CD4-positive, alpha-beta T cell treated with Interleukin-4 for 4 hours (primary cell): ENCODE results near the gene SAG.

Experiments
- DNase-seq: peaks from one replicate; pipeline ENCODE4 v3.0.0-alpha.2; 2020

Gene SAG

GRCh38 chr2:233289648-233290047 lies 18.0 kb upstream of the SAG start:
- DNase-seq = no peak

- DNase-seq = no peak
Measured at GRCh38 chr2:233290051-233290845, 17.4 kb upstream of the SAG start.

- DNase-seq = no peak
Measured at GRCh38 chr2:233295891-233296290, 11.7 kb upstream of the SAG start.

- no peak for DNase-seq
Measured at GRCh38 chr2:233297076-233297475, 10.5 kb upstream of the SAG start.

- DNase-seq = no peak
Measured at GRCh38 chr2:233300401-233300800, 7.2 kb upstream of the SAG start.

- DNase-seq = no peak
Measured at GRCh38 chr2:233301248-233301647, 6.4 kb upstream of the SAG start.

- no peak for DNase-seq
Measured at GRCh38 chr2:233301811-233302210, 5.8 kb upstream of the SAG start.

- no peak for DNase-seq
Measured at GRCh38 chr2:233303252-233303651, 4.4 kb upstream of the SAG start.

GRCh38 chr2:233311241-233311926 lies 3.8 kb downstream of the SAG start:
- no peak for DNase-seq

GRCh38 chr2:233312874-233313273 lies 5.3 kb downstream of the SAG start:
- DNase-seq = no peak

GRCh38 chr2:233314180-233314925 lies 6.7 kb downstream of the SAG start:
- DNase-seq = no peak

- no peak for DNase-seq
Measured at GRCh38 chr2:233317196-233317943, 9.8 kb downstream of the SAG start.

- DNase-seq = no peak
Measured at GRCh38 chr2:233319256-233319655, 11.6 kb downstream of the SAG start.

GRCh38 chr2:233320470-233320869 lies 12.9 kb downstream of the SAG start:
- DNase-seq = no peak

- no peak for DNase-seq
Measured at GRCh38 chr2:233321166-233321565, 13.6 kb downstream of the SAG start.

GRCh38 chr2:233323851-233324250 lies 16.2 kb downstream of the SAG start:
- DNase-seq = no peak

GRCh38 chr2:233325256-233325655 lies 17.6 kb downstream of the SAG start:
- no peak for DNase-seq

- DNase-seq = no peak
Measured at GRCh38 chr2:233325814-233326213, 18.2 kb downstream of the SAG start.

GRCh38 chr2:233326500-233326899 lies 18.9 kb downstream of the SAG start:
- no peak for DNase-seq

GRCh38 chr2:233328922-233329321 lies 21.3 kb downstream of the SAG start:
- DNase-seq = no peak

- no peak for DNase-seq
Measured at GRCh38 chr2:233329489-233330135, 22.0 kb downstream of the SAG start.

GRCh38 chr2:233331536-233331935 lies 23.9 kb downstream of the SAG start:
- DNase-seq = peak; percentile 88

GRCh38 chr2:233332125-233332524 lies 24.5 kb downstream of the SAG start:
- DNase-seq = no peak
